Activated CD4-positive, CD25-positive, alpha-beta regulatory T cell (primary cell): Measurements from ENCODE around the gene ZNG1C.
"Not testable (repeated sequence)": the region's sequence is repeated elsewhere in the genome, so short reads cannot be mapped to it uniquely, and the experiment has no call there.

Experiments
- DNase-seq, 4 experiments: peaks; one replicate each; lab custom pipeline; 2025; lab: John Stamatoyannopoulos, UW

Gene ZNG1C

DNA sequence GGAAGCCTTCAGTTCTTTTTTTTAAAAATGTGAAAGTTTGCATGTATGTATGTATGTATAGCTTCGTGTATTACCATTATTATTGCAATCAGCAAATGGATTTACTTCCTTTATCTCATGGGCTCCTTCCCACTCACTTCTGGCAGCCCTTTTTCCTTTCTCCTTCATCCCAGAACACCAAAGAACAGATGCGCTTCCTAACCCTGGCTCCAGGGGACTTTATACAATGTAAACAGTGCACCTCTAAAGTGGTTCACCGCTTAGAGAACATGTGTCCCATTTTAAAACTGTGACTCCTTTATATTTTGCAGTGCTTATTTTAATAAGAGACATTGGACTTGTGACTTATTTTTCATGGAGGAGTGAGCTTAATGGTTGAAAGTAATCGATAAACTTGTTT lies 101.5 kb downstream of the ZNG1C start:
- DNase-seq = not testable (repeated sequence)

- DNase-seq = not testable (repeated sequence)
Observed at GRCh38 chr9:68343992-68344391, 102.2 kb downstream of the ZNG1C start.
